ENCODE data around the gene HIPK2. TPM values are rescaled to one million over a fixed set of nuclear protein-coding genes. Genes with fewer than 3 reads are reported as not detected.

Gene HIPK2
- total RNA-seq, 1 donor from 2014 or later: 72.3 TPM

DNA sequence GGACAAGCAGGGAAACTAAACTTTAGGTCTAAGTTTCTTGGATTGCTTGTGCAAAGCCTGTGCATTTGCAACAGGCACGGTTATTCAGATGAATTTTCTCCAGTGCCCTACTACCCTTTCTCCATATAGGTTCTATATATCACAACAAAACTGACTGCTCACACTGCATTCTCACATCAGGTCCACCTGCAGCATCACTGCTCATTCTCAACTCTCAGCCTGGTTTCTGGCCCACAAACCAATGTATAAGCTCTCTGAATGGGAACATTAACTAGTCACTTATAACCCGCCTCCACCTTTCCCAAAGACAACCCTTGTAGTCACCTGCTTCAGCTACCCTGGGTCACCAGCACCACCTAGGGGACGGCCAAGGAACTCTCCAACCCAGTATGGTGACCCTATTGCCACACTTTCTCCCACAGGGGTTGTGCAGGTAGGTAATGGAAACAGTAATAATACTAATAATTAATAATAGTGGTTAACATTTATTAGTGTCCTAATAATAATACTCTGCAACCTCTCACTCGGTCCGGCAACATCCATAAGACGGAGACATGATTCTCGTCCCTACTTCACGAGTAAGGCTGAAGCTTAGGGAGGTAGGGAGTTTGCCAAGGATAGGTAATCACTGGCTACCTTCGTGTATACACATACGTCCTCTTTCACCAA is 157.0 kb downstream of the HIPK2 start:
- peaks cover 29% of the 10 kb centered on the region for H3K4me1 Mint-ChIP-seq (ENCODE audit: low read depth)
- no peak overlapping the region for H3K27ac Mint-ChIP-seq (ENCODE audit: unreplicated experiment)
- no peaks in the 10 kb centered on the region for H3K27me3 Mint-ChIP-seq (ENCODE audit: low read depth)
- H3K9me3 Mint-ChIP-seq (ENCODE audit: low read depth): no peaks in the 10 kb centered on the region
- peaks cover 36% of the 10 kb centered on the region for H3K36me3 Mint-ChIP-seq (ENCODE audit: low read depth)
- no peak for DNase-seq (ENCODE audit: low spot score)
- no peak overlapping the region for H3K4me3 Mint-ChIP-seq (ENCODE audit: unreplicated experiment)
- TF ChIP-seq, protein P1, sequence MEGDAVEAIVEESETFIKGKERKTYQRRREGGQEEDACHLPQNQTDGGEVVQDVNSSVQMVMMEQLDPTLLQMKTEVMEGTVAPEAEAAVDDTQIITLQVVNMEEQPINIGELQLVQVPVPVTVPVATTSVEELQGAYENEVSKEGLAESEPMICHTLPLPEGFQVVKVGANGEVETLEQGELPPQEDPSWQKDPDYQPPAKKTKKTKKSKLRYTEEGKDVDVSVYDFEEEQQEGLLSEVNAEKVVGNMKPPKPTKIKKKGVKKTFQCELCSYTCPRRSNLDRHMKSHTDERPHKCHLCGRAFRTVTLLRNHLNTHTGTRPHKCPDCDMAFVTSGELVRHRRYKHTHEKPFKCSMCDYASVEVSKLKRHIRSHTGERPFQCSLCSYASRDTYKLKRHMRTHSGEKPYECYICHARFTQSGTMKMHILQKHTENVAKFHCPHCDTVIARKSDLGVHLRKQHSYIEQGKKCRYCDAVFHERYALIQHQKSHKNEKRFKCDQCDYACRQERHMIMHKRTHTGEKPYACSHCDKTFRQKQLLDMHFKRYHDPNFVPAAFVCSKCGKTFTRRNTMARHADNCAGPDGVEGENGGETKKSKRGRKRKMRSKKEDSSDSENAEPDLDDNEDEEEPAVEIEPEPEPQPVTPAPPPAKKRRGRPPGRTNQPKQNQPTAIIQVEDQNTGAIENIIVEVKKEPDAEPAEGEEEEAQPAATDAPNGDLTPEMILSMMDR (IDR thresholded peaks at IDR 0.05): peak; percentile 78

DNA sequence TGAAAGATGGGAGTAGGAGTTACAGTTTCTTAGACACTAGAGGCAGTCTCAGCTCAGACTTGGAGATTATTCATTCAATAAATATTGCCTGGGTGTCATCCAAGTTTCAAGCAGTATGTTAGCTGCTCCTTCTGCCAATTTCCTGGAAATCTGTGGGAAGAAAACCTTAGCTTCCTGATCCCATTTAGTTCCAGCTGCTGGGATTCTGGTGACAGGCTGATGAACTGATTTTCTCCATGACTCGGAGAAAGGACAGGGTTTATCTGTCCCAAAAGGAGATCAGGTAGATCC is 158.5 kb downstream of the HIPK2 start:
- Mint-ChIP-seq H3K27me3 (ENCODE audit: low read depth) (no peaks in the 10 kb centered on the region), H3K4me1 (ENCODE audit: low read depth) (peaks cover 21% of the 10 kb centered on the region), H3K4me3 (ENCODE audit: unreplicated experiment) (no peak overlapping the region), H3K27ac (ENCODE audit: unreplicated experiment) (peak overlapping the region; percentile 86), H3K9me3 (ENCODE audit: low read depth) (no peaks in the 10 kb centered on the region), H3K36me3 (ENCODE audit: low read depth) (peaks cover 27% of the 10 kb centered on the region)
- no peak for DNase-seq (ENCODE audit: low spot score)
- TF ChIP-seq, protein P1 (IDR thresholded peaks at IDR 0.05): no peak

DNA sequence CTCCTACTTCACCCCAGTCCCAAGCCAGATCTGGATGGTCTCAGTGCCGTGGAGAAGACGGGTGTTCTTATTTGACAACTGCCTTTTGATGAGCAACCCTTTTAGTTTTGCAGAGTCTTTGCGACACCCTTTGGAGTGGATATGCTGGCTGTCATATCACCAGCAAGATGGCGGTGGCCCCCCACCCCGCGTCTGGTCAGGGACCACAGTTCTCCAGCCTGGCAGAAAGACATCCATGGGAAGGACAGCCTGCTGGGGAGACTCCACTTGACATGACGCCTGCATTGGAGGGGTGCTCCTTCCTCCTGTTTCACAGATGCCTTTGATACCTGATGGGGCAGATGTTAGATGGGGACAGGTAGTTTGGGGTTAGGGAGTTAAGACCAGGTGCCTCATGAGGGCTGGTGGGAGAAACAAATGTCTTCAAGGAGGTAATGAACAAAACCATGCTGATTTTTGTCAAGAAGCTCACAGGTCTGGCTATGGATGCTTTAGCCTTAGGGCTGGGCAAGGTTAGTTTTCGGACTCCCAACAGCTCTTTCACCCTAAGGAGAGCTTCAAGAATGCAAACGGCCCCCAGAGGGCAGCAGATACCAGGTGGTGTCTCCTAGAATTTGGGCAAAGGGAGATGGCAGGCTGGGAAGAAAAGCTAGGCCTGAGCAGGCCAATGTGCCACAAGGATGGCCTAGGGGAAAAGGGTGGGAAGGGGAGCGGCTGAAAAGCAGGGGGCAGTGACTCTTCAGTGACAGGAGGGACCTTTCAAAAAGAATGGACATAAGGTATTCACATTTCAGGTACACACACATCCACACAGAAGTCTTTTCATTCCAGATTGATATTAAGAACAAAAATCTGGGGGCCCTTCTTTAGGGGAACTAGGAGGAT is 159.1 kb downstream of the HIPK2 start:
- Mint-ChIP-seq H3K36me3 (ENCODE audit: low read depth) (peaks cover 28% of the 10 kb centered on the region), H3K27me3 (ENCODE audit: low read depth) (no peaks in the 10 kb centered on the region), H3K27ac (ENCODE audit: unreplicated experiment) (peak overlapping the region; percentile 86), H3K9me3 (ENCODE audit: low read depth) (no peaks in the 10 kb centered on the region), H3K4me3 (ENCODE audit: unreplicated experiment) (no peak overlapping the region), H3K4me1 (ENCODE audit: low read depth) (peaks cover 20% of the 10 kb centered on the region)
- no peak for DNase-seq (ENCODE audit: low spot score)
- TF ChIP-seq, protein P1 (IDR thresholded peaks at IDR 0.05): peak; percentile 80

DNA sequence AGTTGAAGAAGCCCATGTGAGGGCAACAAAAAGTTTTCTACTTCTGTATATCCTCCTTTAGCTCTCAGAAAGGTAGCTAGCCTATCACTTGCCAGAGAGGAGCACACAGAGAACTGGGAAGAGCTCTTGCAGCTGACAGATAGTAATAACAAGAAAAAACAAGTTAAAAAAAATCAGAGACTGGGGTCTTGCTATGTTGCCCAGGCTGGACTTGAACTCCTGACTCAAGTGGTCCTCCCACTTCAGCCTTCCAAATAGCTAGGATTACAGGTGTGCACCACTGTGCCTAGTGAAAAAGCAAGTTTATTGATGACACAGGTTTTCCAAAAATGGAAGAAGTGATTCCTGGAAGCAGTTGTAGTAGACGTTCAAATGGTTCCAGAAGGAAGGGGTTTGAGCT is 160.7 kb downstream of the HIPK2 start:
- H3K9me3 Mint-ChIP-seq (ENCODE audit: low read depth): no peaks in the 10 kb centered on the region
- H3K4me1 Mint-ChIP-seq (ENCODE audit: low read depth): peaks cover 20% of the 10 kb centered on the region
- no peak for DNase-seq (ENCODE audit: low spot score)
- H3K36me3 Mint-ChIP-seq (ENCODE audit: low read depth): peaks cover 38% of the 10 kb centered on the region
- TF ChIP-seq, protein P1 (IDR thresholded peaks at IDR 0.05): no peak
- H3K27me3 Mint-ChIP-seq (ENCODE audit: low read depth): no peaks in the 10 kb centered on the region
- no peak overlapping the region for H3K4me3 Mint-ChIP-seq (ENCODE audit: unreplicated experiment)
- no peak overlapping the region for H3K27ac Mint-ChIP-seq (ENCODE audit: unreplicated experiment)

DNA sequence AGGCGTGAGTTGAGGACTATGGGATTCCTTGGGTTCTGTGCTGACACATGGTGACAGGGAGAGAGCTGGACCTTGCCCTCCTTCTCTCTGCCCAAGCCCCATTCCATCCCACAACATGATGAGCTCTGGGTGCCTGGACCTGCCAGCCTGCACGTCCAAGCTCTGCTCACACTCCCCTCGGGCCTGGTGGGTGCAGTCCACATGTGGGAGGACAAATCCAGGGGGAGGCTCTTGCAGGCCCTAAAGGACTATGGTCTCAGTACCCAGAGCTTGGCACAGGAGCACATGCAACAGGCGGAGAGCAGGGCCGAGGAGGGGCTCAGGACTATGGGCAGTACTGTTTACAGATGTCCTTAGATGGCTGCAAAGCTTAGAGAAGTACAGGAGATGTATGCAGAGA is 162.9 kb downstream of the HIPK2 start:
- Mint-ChIP-seq H3K4me1 (ENCODE audit: low read depth) (peaks cover 13% of the 10 kb centered on the region), H3K36me3 (ENCODE audit: low read depth) (peaks cover 40% of the 10 kb centered on the region), H3K27ac (ENCODE audit: unreplicated experiment) (no peak overlapping the region), H3K9me3 (ENCODE audit: low read depth) (no peaks in the 10 kb centered on the region), H3K27me3 (ENCODE audit: low read depth) (no peaks in the 10 kb centered on the region), H3K4me3 (ENCODE audit: unreplicated experiment) (no peak overlapping the region)
- no peak for DNase-seq (ENCODE audit: low spot score)
- TF ChIP-seq, protein P1 (IDR thresholded peaks at IDR 0.05): no peak
